ELR (cell line): ENCODE measurements around the gene HSPA4.
A peak's percentile ranks its signal among the peaks of the same experiment; 100 is the strongest.
"Not testable (repeated sequence)": the region's sequence is repeated elsewhere in the genome, so short reads cannot be mapped to it uniquely, and the experiment has no call there.

Experiments used
- DNase-seq: peaks from one replicate; pipeline ENCODE4 v3.0.0-alpha.2; 2015; ENCODE audit warnings: low read depth

The HSPA4 gene

DNA sequence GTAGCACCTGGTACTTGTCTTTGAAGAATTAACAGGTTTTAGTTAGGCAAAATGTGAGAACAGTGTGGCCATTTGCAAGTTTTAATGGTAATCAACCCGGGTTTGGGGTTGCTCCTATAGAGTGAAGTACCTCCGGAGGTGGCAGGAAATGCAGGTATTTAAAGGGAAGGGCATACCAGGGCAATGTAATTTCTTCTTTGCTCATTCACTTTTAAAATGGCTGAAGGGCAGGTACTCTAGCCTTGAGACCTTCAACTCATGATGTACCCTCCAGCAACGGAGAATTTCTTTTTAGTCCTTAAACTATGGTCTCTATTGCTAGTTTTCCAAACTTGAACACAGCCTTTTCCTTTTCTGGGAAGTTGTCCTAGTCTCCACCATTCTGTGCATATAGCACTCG, 1.3 kb upstream of the HSPA4 start:
- no peak for DNase-seq

GRCh38 chr5:133051061-133051541, 712 bp upstream of the HSPA4 start:
- no peak for DNase-seq

DNA sequence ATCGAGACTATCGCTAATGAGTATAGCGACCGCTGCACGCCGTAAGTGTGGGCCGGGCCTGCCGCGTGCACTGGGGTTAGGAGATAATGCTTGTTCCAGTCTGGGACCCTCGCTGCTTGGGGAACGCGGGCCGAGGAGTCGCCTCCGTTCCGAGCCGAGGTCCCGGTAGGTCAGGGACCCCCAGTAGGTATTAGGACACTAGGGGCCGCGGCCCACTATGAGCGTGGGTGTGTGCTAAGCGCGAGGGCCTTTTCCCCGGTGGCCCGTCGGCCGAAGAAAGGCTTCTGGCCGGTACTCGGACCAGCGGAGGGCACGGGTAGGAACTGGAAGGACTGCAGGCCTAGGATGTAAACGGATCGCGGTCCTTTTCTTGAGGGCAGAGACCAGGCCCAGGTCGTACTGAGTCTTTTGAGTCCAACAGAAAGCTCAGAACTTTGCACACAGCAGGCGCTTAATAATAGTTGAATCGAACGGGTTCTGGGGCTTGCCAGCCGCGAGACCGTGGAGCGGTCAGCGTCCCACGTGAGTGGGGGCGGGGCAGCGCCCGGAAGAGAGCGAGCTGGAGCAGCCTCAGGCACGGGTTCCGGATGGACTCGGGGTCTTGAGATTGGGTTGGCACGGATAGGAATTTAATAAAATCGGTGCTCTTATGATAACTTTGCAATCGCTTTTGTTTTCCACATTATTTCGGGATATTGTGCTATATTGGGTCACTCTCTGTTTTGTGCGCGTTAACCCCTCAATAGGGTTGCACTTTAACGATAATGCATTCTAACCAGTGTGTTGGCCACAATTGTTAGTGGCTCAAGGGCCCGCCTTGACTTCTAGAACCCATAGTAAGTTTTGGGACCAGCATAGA, 733 bp downstream of the HSPA4 start:
- peak; percentile 83 for DNase-seq

DNA sequence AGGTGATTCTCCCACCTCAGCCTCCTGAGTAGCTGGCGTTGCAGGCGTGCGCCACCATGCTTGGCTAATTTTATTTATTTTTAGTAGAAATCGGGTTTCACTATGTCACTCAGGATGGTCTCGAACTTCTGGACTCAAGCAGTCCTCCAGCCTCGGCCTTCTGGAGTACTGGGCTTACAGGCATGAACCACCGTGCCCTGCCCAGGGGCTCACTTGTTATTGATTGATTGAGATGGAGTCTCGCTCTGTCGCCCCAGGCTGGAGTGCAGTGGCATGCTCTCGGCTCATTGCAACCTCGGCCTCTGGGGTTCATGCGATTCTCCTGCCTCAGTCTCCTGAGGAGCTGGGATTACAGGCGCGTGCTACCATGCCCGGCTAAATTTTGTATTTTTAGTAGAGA, 1.6 kb downstream of the HSPA4 start:
- DNase-seq: no peak

GRCh38 chr5:133054697-133055471, 3.1 kb downstream of the HSPA4 start:
- DNase-seq: no peak

- no peak for DNase-seq
Measured at GRCh38 chr5:133056891-133057290, 5.1 kb downstream of the HSPA4 start.

- DNase-seq: no peak
Measured at GRCh38 chr5:133059621-133060020, 7.8 kb downstream of the HSPA4 start.

DNA sequence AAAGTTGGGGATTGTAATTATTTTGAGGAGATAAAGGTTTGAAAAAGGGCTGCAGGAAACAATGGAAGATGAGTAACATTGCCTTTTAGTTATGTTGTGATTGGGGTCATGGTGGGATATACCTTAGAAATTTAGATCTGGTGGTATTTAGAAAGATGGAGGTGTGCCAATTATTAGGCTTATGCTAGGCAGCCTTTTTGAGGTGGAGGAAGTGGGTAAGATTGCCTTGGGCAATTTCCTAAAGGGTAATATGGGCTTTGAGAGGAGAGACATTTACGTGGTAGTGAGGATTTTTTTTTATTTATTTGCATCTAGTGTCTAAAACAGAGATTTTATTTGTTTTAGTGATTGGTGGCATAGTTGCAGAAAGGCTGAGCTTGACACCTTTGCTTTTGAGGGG, 10.5 kb downstream of the HSPA4 start:
- no peak for DNase-seq

DNA sequence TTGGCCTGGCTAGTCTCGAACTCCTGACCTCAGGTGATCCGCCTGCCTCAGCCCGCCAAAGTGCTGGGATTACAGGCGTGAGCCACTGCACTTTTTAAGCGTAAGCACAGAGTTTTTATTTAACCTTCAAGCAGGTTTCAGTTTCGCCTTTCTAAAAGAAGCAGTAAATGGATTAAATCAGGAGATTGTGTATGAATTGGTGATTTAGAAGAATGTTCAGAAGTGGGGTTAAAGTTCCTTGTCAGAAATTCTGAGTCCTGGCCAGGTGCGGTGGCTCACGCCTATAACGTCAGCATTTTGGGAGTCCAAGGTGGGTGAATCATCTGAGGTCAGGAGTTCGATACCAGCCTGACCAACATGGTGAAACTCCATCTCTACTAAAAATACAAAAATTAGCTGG, 12.2 kb downstream of the HSPA4 start:
- DNase-seq: no peak

- DNase-seq: no peak
Measured at GRCh38 chr5:133065471-133065870, 13.7 kb downstream of the HSPA4 start.

DNA sequence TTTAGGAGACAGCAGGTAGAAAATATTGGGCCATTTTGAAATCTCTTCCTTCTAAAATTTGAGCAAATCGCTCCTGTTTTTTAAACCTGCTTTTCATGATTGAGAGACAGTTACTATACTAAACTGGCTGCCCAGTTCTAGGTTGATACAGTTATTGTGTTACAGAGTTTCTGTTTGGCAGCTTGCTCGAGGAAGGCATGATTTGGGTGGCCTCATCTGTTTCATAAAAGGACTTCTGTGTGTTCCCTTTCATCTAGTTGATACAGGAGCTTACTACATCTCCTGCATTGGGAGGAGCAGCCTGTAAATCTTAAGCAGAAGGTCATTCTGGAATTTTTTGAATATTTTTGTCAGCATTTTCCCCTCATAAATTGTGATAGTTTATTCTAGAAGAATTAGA, 14.2 kb downstream of the HSPA4 start:
- no peak for DNase-seq

GRCh38 chr5:133072021-133072420, 20.2 kb downstream of the HSPA4 start:
- no peak for DNase-seq

GRCh38 chr5:133075572-133076536, 24.0 kb downstream of the HSPA4 start:
- no peak for DNase-seq

GRCh38 chr5:133079048-133079447, 27.2 kb downstream of the HSPA4 start:
- no peak for DNase-seq

DNA sequence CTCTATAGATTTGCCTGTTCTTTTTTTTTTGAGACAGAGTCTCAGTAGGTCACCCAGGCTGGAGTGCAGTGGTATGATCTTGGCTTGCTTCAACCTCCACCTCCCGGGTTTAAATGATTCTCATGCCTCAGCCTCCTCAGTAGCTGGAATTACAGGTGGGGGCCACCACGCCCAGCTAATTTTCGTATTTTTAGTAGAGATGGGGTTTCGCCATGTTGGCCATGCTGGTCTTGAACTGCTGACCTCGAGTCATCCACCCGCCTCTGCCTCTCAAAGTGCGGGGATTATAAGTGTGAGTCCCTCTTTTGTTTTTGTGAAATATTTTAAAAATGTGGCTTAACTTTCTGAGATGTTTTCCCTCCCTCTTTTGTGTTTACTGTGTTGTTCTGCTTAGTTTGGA, 29.2 kb downstream of the HSPA4 start:
- DNase-seq: no peak

- DNase-seq: no peak
Measured at GRCh38 chr5:133081703-133082102, 29.9 kb downstream of the HSPA4 start.

GRCh38 chr5:133082128-133082527, 30.3 kb downstream of the HSPA4 start:
- DNase-seq: no peak

GRCh38 chr5:133083901-133084300, 32.1 kb downstream of the HSPA4 start:
- no peak for DNase-seq

GRCh38 chr5:133085171-133085570, 33.4 kb downstream of the HSPA4 start:
- DNase-seq: not testable (repeated sequence)

GRCh38 chr5:133086366-133086875, 34.6 kb downstream of the HSPA4 start:
- DNase-seq: no peak

- no peak for DNase-seq
Measured at GRCh38 chr5:133088064-133088463, 36.3 kb downstream of the HSPA4 start.

- DNase-seq: no peak
Measured at GRCh38 chr5:133091034-133091433, 39.2 kb downstream of the HSPA4 start.
